IgD-negative memory B cell (primary cell): ENCODE results near the gene MED15. TPM values are rescaled to one million over a fixed set of nuclear protein-coding genes. Genes with fewer than 3 reads are reported as not detected.

Experiments used
- H3K27ac Mint-ChIP-seq, 3 donors: one replicate each; pipeline ENCODE4 v1.8.0; 2020 to 2022; ENCODE audit warnings: mild to moderate bottlenecking in 3 of 3, mixed read lengths in 3 of 3, moderate library complexity in 1 of 3
- H3K27me3 Mint-ChIP-seq: one replicate; pipeline ENCODE4 v1.8.0; 2021; ENCODE audit warnings: mixed read lengths
- H3K36me3 Mint-ChIP-seq: one replicate; pipeline ENCODE4 v1.8.0; 2020; ENCODE audit warnings: mild to moderate bottlenecking, mixed read lengths
- H3K4me1 Mint-ChIP-seq, 3 donors: one replicate each; pipeline ENCODE4 v1.8.0; 2020 to 2022; ENCODE audit warnings: mixed read lengths in 3 of 3, mild to moderate bottlenecking in 1 of 3
- H3K4me3 Mint-ChIP-seq, 4 donors: one replicate each; pipeline ENCODE4 v1.8.0; 2020 to 2022; ENCODE audit warnings: mild to moderate bottlenecking in 4 of 4, mixed read lengths in 4 of 4, moderate library complexity in 3 of 4
- H3K9me3 Mint-ChIP-seq, 3 donors: one replicate each; pipeline ENCODE4 v1.8.0; 2020 to 2021; ENCODE audit warnings: mixed read lengths in 3 of 3, mild to moderate bottlenecking in 1 of 3
- polyA plus RNA-seq: library from polyadenylated mRNA; unstranded; fragments of 300-500 nt; fragmentation: Illumina TruSeq; gene quantifications from one replicate; pipeline ENCODE4 v1.2.3, GENCODE V29; 2021

The MED15 gene
- polyA plus RNA-seq, 1 donor from 2014 or later: 50.2 TPM

DNA sequence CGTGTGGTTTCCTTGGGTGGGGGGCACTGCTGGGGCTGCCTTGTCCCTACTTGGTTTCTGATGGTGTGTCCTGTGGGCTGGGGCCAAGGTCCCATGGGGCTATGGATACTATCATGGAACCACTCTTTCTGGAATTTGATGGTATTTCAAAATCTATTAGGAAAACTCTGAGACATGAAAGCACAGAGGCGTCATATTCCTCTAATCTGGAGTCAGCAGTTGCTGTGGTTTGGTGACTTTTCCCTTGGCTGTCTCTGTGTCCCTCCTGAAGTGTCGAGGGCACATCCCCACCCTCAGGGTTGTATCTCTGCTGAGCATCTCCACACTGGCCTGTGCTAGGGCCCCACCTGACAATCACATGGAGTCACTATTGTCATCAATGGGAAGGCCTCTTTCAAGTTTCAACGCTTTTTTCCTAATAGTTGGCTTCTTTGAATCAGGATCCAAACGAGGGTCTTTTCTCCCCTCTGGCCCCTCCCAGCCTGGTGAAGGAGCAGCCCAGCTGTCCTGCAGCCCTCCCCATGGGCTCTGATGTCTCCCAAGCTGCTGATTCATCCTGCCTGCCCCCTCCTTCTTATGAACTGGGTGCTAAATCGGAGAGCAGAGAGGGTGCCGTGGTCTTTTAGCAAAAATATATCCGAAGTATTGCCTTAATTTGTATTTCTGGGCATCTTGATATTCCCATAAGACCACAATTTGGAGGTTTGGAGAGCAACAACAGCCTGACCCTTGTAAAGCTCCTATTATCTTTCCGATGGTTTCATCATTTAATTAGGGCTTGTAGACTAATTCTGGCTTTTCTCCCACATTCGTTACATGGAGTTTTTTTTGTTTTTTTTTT is 38.5 kb downstream of the MED15 start:
- peak overlapping the region in 1 of 3 donors; percentile 88 for H3K27ac Mint-ChIP-seq
- no peak overlapping the region for H3K4me3 Mint-ChIP-seq
- H3K4me1 Mint-ChIP-seq: peaks cover 17 to 34% (median 26%) of the 10 kb centered on the region in 3 donors

DNA sequence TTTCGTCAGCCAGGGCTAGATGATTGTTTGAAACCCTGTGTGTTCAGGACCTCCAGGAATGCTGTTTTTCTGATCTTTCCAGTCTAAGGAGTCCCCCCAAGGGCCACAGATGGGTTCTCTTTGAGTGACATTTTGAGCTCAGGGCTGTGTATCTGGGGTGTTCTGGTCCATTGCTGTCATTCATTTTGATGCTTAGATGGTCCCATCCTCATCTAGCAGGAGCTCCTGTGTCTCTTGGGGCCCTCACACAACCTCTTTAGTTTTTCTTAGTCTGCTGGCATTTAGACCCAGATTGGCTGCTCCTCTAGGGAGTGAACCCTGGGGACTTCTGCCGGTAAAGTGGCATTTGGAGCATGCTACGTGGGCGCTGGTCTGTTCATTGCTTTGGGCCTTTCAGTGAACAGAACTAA is 39.1 kb downstream of the MED15 start:
- H3K4me1 Mint-ChIP-seq: peaks cover 23 to 40% (median 32%) of the 10 kb centered on the region in 3 donors
- no peak overlapping the region for H3K27ac Mint-ChIP-seq
- H3K4me3 Mint-ChIP-seq: no peak overlapping the region
- no peaks in the 10 kb centered on the region for H3K9me3 Mint-ChIP-seq
- H3K27me3 Mint-ChIP-seq: no peaks in the 10 kb centered on the region
- peaks cover 4% of the 10 kb centered on the region for H3K36me3 Mint-ChIP-seq

More for the DNA sequence above, 38.5 kb downstream of the MED15 start:
- Mint-ChIP-seq H3K27me3 (no peaks in the 10 kb centered on the region), H3K36me3 (peaks cover 4% of the 10 kb centered on the region), H3K9me3 (no peaks in the 10 kb centered on the region)

DNA sequence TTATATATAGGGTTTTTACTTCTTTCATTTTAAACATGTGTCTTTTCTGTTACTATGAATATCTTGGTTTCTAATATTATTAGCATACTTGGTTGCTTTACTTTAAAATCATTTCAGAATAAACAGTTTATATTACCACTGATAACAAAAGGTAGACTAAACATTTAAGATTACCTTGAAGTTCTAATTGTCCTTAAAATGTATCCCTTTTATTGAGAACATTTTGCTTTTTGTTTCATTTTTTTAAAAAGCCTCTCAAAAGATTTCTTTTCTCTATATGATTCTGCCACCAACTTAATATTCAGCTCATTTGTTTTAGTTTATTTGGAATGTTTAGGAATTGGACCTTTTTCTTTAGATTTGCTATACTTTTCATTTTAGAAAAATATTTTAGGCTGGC is 39.6 kb downstream of the MED15 start:
- Mint-ChIP-seq H3K36me3 (peaks cover 4% of the 10 kb centered on the region), H3K27me3 (no peaks in the 10 kb centered on the region), H3K9me3 (no peaks in the 10 kb centered on the region), H3K4me1 (peaks cover 24 to 41% (median 37%) of the 10 kb centered on the region in 3 donors), H3K27ac (no peak overlapping the region), H3K4me3 (no peak overlapping the region)

DNA sequence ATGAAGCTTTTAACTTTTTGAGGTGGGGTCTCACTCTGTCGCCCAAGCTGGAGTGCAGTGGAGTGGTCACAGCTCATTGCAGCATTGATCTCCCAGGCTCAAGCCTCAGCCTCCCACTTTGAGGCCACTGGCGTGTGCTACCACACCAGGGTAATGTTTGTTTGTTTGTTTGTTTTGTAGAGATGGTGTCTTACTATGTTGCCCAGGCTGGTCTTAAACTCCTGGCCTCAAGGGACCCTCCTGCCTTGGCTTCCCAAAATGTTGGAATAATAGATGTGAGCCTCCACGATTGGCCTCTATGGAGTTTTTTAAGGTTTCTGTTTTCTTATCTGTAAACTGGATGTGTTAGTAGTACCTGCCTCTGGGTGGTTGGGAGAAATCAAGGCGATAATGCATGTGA is 41.4 kb downstream of the MED15 start:
- Mint-ChIP-seq H3K4me3 (peak overlapping the region in 3 of 4 donors; percentile 50 to 83 (median 55)), H3K27ac (peak overlapping the region in 2 of 3 donors; percentile 51 to 83), H3K36me3 (peaks cover 4% of the 10 kb centered on the region), H3K9me3 (no peaks in the 10 kb centered on the region), H3K27me3 (no peaks in the 10 kb centered on the region), H3K4me1 (peaks cover 28 to 36% (median 33%) of the 10 kb centered on the region in 3 donors)

DNA sequence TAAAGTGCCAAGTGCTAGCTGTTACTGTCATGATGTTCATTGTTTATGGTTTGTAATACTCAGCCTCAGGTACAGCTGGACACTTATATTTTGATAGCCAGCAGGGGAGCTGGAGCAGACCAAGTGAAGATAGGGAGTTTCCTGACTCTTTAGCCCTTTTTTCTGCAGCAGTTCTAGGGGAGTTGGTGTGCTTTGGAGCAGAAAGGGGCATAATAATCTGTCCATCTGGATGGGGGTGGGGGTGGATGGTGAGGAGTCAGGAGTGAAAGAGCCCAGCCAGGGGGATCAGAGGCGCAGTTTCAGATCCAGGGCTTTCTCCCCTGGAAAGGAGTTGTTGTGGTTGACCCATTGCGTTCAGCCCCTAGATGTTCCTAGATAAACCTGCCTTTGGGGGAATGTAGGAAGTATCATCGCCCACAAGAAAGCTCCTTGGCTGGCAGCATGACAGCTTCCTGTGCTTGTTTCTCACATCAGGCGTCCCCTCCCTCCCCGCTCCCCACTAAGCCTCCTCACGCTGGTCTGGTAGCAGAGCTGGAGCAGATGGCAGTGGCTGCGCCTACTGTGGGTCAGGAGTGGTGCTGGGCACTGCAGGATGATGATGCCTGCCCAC is 41.9 kb downstream of the MED15 start:
- H3K27ac Mint-ChIP-seq: peak overlapping the region; percentile 51 to 96 (median 83)
- H3K4me1 Mint-ChIP-seq: peaks cover 28 to 36% (median 33%) of the 10 kb centered on the region in 3 donors
- peak overlapping the region; percentile 50 to 83 (median 58) for H3K4me3 Mint-ChIP-seq
- no peaks in the 10 kb centered on the region for H3K9me3 Mint-ChIP-seq
- no peaks in the 10 kb centered on the region for H3K27me3 Mint-ChIP-seq
- peaks cover 3% of the 10 kb centered on the region for H3K36me3 Mint-ChIP-seq

DNA sequence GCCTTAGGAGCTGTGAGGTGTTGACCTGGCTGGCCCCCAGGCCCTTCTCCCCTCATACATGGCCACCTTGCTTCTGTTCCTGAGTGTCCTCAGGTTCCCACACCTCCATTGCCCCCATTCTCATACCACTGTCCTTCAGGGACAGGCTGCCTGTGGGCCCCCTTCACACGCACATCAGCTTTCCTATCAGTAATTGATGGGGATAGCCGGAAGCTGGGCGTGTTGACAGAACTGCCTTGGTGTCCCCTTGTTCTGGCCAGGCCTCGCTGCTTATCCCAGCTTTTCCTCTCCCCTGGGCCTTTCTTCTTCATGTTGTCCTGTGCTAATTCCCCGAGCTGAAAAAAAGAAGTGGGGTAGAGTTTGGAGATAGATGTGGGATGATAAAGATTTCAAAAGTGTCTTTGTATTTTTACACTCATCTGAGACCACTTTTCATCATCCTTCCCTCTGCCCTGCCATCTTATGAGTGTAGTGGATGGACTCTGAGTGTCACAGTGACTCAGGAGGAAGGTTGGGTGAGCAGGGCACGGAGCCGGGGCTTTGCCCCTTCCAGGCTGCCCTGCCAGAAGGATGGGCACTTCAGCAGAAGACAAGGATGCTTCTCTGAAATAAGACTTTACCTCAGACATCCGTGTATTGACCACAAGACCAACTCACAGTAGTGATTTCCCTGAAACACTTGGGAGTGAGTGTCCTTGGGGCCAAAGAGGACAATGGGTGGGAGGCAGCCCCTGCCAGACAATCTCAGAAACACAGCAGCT is 42.8 kb downstream of the MED15 start:
- H3K27ac Mint-ChIP-seq: peak overlapping the region; percentile 51 to 96 (median 83)
- H3K36me3 Mint-ChIP-seq: no peaks in the 10 kb centered on the region
- H3K4me1 Mint-ChIP-seq: peaks cover 28 to 36% (median 30%) of the 10 kb centered on the region in 3 donors
- H3K9me3 Mint-ChIP-seq: no peaks in the 10 kb centered on the region
- peak overlapping the region in 3 of 4 donors; percentile 28 to 67 (median 62) for H3K4me3 Mint-ChIP-seq
- no peaks in the 10 kb centered on the region for H3K27me3 Mint-ChIP-seq

DNA sequence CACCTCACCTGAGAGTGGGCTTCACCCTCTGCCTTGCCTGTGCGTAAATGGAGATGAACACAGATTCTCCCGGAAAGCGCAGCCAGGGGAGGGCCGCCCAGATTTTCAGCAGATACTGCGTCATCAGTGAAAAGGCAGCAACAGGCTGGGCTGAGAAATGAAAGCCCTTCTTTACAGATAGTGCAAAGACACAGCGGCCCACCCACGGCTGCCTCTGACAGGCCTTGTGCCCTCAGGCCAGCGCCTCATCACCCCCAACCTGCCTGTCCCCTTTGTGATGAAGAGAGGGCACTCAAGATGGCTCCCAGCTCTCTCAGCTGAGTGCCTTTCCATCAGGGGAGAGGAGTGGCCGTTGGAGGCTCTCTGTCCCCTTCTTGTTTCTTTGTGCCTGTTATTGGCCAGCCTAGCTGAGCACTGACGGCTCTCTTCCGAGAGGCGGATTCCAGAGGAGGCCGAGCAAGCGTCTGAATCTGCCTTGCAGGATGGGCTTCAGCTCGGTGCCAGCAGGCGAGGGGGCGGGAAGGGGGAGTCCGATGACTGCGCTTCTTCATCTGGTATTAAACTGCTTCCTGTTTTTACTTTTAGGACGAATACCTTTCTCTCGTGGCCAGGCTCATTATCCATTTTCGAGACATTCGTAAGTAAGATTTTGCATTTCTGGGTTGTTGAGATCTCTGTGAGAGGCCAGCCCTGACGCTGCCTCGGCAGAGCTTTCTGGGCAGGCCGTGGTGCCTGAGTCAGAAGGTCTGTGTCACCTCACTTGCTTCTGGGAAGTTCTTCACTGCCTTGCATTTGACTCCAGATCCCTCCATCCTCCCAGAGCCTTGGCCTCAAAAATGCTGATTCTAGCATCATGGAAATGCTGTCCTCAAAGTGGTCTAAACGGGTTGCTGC is 43.7 kb downstream of the MED15 start:
- peaks cover 28 to 35% (median 30%) of the 10 kb centered on the region in 3 donors for H3K4me1 Mint-ChIP-seq
- no peaks in the 10 kb centered on the region for H3K27me3 Mint-ChIP-seq
- H3K9me3 Mint-ChIP-seq: no peaks in the 10 kb centered on the region
- peak overlapping the region; percentile 51 to 96 (median 78) for H3K27ac Mint-ChIP-seq
- no peaks in the 10 kb centered on the region for H3K36me3 Mint-ChIP-seq
- H3K4me3 Mint-ChIP-seq: peak overlapping the region; percentile 14 to 71 (median 54)

DNA sequence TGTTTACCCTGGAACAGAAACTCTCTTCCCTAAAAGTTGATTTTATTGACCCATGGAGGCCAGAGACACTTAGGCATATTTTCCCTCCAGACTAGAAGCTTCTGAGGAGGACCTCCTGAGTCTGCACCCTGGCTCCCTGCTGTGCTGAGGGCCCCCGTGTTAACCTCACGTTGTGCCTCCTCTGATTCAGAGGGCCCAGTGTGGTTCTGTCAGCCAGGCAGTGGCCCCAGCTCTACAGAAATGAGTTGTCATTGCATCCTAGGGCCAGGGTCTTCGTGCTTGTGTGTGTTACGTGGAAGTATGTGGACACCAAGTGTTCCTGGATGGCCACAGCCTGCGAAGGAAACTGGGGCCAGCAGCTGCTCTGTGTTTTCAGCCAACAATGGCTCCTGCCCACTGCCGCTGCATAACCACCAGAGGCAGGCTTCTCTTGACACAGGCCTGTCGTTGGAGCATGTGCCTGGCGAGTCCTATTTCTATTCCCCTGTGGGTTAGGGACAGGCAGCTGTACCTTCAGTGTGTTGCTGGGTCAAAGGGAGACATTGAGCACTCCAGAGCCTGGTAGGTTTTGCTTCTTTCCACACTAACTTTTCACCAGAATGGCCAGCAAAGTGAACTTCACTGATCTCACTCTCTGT is 44.5 kb downstream of the MED15 start:
- peak overlapping the region; percentile 51 to 96 (median 78) for H3K27ac Mint-ChIP-seq
- peaks cover 32 to 37% (median 36%) of the 10 kb centered on the region in 3 donors for H3K4me1 Mint-ChIP-seq
- peak overlapping the region in 1 of 4 donors; percentile 64 for H3K4me3 Mint-ChIP-seq
- no peaks in the 10 kb centered on the region for H3K36me3 Mint-ChIP-seq
- no peaks in the 10 kb centered on the region for H3K9me3 Mint-ChIP-seq
- no peaks in the 10 kb centered on the region for H3K27me3 Mint-ChIP-seq

DNA sequence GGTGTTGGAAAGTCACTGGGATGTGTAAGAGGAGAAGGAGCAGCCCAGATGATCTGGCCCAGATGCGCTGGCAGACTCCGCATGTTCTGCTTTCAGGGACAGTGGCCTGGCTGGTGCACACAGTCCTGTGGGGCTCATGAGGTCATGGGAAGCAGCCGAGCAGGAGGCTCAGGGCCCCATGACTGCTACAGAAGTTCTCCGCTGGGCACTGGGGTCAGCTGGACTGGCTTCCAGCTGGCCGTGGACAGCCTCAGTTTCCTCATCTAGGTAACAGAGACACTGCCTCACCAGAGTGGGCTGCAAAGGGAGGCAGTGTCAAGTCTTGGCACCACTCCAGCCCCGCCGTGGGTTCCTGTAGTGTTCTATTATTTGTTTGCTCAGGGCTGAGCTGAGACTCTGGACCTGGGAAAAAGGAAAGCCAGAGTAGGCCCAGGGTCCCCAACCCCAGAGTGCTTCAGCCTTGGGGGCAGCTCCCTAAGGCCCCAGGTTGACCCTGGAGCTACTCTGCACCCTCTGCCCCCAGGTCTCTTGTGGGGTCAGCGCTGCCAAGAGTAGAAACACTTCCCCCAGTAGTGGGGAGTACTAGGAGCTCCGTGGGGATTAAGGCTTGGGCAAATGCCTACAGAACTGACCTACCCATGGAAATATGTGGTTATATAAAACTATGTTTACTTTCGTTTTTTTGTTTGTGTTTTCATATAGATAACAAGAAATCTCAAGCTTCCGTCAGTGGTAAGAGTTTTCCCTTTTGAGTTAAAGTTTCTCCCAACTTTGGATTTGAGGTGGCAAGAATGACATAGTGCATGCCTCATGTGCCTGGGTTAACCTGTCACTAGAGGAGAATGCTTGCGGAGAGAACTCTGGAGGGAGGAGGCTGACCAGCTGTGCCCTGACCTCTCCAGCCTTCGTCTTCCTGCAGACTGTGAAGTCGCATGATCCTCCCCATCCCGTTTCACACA is 45.3 kb downstream of the MED15 start:
- Mint-ChIP-seq H3K27ac (peak overlapping the region in 1 of 3 donors; percentile 51), H3K9me3 (no peaks in the 10 kb centered on the region), H3K4me1 (peaks cover 39 to 44% (median 40%) of the 10 kb centered on the region in 3 donors), H3K4me3 (no peak overlapping the region), H3K36me3 (no peaks in the 10 kb centered on the region), H3K27me3 (no peaks in the 10 kb centered on the region)

DNA sequence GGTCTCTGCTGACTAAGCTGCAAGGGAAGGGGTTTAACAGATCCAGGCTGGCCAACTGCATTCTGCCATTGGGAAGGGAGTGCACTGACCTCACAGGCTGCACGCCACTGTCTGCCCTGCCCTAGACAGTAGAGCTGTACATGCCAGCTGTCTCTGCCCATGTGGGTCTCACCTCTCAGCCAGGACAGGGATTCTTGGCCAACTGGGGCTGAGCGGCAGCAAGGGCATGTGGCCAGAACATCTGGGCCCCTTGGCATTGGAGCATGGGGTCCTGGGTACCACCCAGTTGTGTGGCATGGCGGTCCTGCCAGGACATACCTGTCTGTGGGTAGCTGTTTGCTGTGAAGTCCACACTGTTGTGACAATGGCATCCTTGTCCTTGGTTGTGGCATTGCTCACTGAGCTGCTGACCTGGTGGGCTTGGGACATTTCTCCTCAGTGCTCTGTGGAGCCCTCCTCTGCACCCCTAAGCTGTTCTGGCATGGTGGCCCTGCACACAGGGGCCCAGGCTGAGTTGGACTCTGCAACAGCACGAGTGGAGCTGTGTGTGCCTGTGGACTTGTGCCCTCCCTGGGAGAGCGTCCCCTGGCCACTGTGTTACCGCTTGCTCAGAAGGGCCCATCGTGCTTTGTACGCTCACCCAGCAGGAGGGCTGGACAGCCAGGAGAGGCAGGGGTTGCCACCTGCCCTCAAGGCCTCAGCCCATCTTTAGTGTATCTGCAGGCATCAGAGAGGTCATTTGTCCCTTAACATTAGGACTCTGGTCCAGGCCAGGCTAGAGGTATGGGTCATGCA is 46.7 kb downstream of the MED15 start:
- peaks cover 0 to 2% (median 0%) of the 10 kb centered on the region in 3 donors for H3K9me3 Mint-ChIP-seq
- H3K4me3 Mint-ChIP-seq: no peak overlapping the region
- no peaks in the 10 kb centered on the region for H3K27me3 Mint-ChIP-seq
- H3K36me3 Mint-ChIP-seq: peaks cover 7% of the 10 kb centered on the region
- peaks cover 31 to 34% (median 34%) of the 10 kb centered on the region in 3 donors for H3K4me1 Mint-ChIP-seq
- H3K27ac Mint-ChIP-seq: no peak overlapping the region

DNA sequence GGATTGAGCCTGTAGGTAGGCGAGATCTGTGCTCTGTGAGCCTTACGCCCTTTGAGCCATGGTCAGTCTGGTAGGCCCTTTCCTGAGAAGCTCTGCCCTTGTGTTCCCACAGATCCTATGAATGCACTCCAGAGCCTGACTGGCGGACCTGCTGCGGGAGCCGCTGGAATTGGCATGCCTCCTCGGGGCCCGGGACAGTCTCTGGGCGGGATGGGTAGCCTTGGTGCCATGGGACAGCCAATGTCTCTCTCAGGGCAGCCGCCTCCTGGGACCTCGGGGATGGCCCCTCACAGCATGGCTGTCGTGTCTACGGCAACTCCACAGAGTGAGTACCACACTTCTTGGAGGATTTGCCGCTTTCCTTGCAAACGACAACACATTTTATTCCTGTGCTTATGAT is 47.4 kb downstream of the MED15 start:
- peaks cover 26 to 29% (median 27%) of the 10 kb centered on the region in 3 donors for H3K4me1 Mint-ChIP-seq
- H3K27me3 Mint-ChIP-seq: no peaks in the 10 kb centered on the region
- peaks cover 10% of the 10 kb centered on the region for H3K36me3 Mint-ChIP-seq
- H3K4me3 Mint-ChIP-seq: no peak overlapping the region
- H3K27ac Mint-ChIP-seq: no peak overlapping the region
- peaks cover 0 to 2% (median 0%) of the 10 kb centered on the region in 3 donors for H3K9me3 Mint-ChIP-seq

DNA sequence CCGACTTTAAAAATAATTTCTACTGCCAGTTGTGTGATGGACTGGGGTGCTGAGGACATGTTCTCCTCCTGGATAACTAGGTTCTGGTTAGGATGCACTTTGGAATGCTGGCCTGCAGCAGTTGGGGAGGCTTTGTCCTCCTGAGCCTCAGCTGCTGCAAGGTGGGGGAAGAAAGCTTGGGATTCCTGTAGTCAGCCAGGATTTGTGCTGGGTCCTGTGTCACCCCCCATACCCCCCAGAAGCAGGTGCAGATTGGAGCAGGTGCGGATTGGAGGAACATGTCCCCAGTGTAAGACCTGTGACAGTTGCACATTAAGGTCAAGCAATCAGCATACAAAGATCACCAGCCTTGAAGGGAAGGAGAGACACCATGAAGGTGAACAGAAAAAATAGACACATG is 51.1 kb downstream of the MED15 start:
- peak overlapping the region in 1 of 4 donors; percentile 37 for H3K4me3 Mint-ChIP-seq

More for the DNA sequence above, 51.1 kb downstream of the MED15 start:
- peak overlapping the region in 2 of 3 donors; percentile 3 to 46 for H3K27ac Mint-ChIP-seq
- no peaks in the 10 kb centered on the region for H3K27me3 Mint-ChIP-seq
- peaks cover 10% of the 10 kb centered on the region for H3K36me3 Mint-ChIP-seq
- H3K4me1 Mint-ChIP-seq: peaks cover 10 to 13% (median 12%) of the 10 kb centered on the region in 3 donors
- H3K9me3 Mint-ChIP-seq: peaks cover 0 to 2% (median 0%) of the 10 kb centered on the region in 3 donors
